Stimulated activated CD8-positive, alpha-beta memory T cell treated with anti-CD3 and anti-CD28 coated beads, Interleukin-4, amount 100 ng/mL, for 4 hours (primary cell): Measurements from ENCODE around the gene PRR15.
"Not testable (repeated sequence)": the region's sequence is repeated elsewhere in the genome, so short reads cannot be mapped to it uniquely, and the experiment has no call there.

ENCODE experiments used
- DNase-seq, 2 donors: peaks; one replicate each; pipeline ENCODE4 v3.0.0-alpha.2; 2020; ENCODE audit warnings: low read depth in 2 of 2, low spot score in 1 of 2

The PRR15 gene, protein sequence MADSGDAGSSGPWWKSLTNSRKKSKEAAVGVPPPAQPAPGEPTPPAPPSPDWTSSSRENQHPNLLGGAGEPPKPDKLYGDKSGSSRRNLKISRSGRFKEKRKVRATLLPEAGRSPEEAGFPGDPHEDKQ

DNA sequence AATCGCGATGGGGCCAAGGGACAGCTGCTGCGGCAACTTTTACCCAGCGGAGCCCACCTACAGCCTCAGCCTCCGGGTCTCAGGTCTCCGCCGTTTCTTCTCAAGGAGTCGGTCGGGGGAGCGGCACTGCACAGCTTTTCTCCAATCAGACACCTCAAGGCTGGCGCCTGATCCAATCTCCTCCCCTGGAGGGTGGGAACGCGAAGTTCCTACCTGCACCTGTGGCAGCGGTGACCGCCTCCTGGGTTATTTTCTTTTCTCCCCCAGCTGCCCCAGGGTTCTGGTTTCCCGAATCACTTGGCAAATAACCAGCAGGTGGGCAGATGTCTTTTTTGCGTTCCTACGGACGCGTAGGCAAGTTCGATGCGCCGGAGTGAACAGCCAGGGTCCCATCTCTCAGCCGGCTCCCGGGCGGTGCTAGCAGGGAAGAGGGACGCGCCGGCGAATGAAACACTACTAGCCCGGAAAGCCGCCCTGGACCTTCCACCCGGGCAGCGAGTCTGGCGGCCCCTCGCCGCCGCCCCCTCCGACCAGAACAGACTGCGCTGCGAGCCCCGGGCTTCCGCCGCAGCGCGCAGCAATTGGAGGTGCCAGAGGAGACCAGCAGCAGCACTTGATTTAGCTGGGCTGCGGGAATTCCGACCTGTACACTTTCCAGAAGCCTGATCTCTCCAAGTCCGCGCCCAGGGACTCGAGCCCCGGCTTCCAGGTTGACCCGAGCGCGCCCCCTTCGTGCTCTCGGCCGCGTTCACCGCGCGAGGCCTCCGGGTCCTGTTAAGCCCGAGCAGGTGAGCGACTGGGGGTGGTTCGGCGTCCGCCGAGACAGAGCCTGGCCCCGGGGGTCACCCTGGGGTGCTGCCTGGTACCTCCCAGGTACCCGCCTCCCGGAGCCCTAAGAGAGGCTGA, at the start of gene PRR15:
TSS of gene PRR15 (plus strand) at position 246 of the 906 bp plus-strand sequence. CDS start 2,495 bp downstream, outside the sequence.
- no peak for DNase-seq

DNA sequence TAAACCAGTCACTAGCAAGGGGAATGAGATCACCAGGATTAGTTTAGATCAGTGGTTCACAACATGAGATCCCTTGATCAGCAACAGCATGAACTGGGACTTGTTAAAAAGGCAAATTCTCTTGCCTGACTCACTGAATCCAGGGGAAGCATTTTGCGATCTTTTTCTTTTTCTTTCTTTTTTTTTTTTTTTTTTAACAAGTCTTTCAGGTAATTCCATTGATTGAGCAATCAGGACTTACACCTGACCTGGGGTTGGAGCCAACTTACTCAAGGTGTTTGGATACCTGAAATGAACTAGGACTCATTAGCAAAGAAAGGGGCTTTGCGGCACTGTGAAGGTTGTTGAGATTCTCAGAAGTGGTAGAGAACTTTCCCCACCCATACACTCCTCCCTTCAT, 47.1 kb upstream of the PRR15 start:
- no peak for DNase-seq

DNA sequence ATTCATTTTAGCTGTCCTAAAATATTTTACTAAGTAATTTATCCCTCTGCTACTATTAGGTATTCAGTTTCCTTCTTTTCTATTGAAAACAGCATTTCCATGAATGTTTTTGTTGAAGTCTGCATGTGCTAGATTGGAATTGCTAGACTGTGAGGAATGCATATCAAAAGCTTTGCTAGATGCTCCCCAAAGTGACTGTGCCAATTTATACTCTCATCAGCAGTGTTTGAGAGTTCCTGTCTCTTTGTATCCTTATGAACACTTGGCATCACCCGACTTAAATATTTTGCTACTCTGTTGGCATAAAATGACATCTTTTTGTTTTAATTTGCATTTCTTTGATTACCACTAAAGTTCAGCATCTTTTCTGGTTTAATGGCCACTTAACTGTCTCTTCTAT, 45.0 kb upstream of the PRR15 start:
- no peak for DNase-seq

DNA sequence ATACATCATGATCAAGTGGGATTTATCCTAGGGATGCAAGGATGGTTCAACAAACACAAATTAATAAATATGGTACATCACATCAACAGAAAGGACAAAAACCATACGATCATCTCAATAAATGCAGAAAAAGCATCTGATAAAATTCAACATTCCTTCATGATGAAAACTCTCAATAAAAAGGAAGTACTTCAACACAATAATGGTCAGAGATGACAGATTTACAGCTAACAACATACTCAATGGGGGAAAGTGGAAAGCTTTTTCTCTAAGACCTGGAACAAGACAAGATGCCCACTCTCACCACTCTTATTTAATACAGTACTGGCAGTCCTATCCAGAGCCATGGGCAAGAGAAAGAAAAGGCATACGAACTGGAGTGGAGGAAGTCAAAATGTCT, 39.9 kb upstream of the PRR15 start:
- DNase-seq, result no peak

DNA sequence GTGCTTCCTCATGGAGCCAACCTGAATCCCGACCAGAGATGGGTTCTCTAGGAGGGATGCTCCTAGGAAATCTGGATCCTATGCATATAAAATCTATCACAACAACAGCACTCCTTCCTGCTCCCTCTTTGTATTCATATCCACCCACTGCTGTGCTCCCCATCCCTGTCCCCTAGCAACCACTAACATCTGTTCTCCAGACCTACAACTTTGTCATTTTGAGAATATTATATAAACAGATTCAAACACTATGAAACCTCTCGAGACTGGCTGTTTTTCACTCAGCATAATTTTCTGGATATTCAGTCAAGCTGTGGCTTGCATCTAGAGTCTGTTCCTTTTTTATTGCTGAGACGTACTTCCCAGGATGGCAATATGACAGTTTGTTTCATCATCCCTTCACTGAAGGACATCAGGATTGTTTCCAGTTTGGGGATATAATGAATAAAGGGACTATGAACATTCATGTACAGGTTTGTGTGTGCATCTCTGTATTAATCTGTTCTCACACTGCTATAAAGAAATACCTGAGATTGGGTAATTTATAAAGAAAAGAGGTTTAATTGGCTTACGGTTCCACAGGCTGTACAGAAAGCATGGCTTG, 36.0 kb upstream of the PRR15 start:
- no peak for DNase-seq

DNA sequence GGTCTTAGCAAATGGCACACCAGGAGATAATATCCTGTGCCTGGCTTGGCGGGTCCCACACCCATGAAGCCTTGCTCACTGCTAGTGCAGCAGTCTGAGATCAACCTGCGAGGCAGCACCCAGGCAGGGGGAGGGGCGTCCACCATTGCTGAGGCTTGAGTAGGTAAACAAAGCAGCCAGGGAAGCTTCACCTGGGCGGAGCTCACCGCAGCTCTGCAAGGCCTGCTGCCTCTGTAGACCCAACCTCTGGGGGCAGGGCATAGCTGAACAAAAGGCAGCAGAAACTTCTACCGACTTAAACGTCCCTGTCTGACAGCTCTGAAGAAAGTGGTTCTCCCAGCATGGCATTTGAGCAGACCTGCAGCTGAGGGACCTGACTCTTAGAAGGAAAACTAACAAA, 35.1 kb upstream of the PRR15 start:
- not testable (repeated sequence) for DNase-seq

DNA sequence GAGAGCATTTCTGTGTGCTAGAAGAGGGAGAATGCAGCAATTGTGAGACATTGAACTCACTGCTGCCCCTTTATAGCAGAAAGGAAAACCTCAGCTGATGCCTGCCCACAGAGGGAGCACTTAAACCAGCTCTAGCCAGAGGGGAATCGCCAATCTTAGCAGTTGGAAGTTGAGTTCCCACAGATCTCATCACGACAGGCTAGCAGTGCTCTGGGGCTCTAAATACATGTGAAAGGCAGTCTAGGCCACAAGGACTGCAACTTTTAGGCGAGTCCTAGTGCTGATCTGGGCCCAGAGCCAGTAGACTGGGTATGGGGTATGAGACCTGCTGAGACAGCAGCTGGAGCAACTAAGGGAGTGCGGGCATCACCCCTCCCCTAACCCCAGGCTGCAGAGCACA, 25.2 kb upstream of the PRR15 start:
- no peak for DNase-seq

DNA sequence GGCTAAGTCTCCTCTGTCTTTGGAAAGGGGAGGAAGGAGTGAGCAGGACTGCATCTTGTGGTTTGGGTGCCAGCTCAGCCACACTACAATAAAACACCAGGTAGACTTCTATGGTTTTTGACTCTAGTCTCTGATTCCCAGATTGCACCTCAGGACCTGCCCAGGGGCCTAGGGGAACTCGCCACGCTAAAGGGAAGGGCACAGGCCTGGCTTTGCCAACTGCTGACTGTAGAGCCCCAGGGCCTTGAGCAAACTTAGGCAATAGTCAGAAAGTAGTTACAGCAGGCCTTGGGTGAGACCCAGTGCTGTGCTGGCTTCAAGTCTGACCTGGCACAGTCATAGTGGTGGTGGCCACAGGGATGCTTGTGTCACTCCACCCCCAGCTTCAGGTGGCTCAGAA, 24.2 kb upstream of the PRR15 start:
- no peak for DNase-seq

DNA sequence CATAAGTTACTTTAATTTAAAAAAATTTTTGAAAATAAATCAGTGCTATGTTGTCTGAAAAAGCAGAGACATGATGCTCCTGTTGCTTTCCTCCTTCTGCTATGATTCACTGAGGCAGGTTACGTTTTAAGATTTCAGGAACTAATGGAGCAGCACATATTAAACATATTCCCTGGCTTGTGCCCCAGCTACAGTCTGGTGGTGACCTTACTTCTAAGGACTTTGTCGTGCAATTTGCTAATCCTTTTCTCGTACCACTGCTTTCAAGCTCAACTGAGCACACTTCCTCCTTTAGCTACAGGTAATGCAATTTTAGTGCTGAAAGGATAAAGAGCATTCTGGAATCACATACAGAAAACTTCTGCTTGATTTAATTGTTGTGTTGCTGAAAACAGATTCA, 16.2 kb upstream of the PRR15 start:
- no peak for DNase-seq

DNA sequence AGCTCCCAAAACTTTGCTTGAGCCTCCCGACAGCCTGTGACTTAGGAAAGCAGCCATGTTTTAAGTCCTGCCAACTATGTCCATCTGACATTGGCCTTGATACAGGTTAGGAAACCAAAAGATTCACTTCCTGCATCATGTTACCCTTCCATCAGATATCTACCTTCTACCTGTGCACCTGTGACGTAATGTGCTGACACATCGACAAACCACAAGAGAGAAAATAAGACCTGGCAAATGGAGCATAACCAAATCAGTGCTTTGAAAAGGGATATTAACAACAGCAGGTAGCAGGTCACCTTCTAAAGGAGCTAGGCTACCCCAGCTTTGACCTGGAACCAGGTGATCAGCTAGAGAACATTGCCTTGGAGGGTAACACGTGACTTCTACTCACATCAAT, 14.8 kb upstream of the PRR15 start:
- DNase-seq, result no peak

DNA sequence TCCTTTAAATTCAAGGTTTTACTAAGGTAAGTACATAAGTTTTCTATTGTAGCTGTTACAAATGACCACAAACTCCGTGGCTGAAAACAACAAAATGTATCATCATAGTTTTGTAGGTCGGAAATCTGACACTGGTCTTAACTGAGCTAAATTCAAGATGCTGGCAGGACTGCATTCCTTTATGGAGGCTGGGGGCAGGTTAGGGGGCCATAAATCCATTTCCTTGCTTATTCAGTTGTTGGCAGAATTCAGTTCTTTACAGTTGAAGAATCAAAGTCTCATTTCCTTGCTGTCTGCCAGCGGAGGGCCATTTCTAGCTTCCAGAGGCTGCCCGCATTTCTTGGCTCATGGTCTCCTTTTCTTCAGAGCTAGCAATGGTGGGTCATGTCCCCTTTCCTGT, 11.2 kb upstream of the PRR15 start:
- no peak for DNase-seq

DNA sequence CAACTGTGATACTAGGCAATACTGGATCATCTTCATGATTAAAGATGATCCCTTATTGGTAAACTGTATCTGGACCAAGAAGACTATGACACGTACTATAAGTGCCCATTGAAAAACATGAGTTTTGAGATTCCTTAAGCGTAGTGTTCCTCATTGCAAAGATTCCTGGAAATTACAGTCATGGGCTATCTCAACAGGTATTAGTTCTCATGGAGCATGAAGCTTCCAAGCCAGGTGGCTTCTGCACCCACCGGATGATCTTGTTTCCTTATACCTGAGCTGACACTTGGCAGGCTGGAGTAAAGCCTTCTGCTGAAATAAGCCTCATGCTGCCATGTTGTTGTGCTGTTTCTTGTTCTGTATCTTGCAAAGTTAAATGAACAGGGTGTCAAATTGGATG, 8.6 kb upstream of the PRR15 start:
- DNase-seq, result no peak

DNA sequence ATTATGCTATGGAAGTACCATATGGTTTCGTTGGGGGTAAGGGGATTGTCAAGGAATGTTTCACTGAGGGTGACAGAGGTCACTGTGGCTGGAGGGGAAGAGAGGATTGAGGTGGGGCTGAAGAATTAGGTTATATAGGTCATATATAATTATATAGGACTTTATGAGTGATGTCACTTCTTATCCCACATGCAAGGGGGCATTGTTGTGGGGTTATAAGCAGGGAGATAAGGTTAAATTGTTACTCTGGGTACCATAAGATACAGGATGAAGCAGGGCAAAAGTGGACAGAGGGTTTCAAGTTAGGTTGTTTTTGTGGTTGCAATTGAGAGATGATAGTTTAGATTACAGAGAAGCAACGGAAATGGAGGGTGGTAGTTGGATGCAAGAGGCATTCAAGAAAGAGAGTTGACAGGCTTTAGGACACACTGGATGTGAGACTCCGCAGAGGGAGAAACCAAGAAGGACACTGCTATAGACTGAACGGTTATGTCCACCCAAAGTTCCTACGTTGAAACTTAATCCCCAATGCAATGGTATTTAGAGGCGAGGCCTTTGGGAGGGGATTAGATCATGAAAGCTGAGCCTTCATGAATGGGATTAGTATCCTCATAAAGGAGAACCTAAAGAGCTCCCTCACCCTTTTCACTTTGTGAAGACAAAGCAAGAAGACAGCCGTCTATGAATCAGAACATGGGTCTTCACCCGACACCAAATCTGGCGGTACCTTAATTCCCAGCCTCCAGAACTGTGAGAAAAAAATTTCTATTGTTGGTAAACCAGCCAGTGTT, 7.0 kb upstream of the PRR15 start:
- no peak for DNase-seq

DNA sequence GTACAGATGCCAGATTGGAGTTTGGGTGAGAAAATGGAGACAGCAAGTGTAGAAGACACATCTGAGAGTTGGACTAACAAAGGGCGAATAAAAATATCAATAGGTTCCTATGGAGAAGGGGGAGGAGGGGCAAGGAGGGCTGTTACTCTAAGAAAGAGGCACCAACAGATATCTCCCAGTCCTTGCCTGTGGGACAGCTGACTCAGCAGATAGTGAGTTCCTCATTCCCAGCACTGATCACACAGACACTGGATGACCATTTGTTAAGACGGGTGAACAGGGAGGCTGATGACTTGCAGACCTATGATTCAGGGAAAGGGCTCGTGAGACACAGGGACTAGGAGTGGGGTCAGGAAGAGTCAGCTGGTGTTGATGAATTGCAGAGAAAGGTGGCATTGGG, 5.7 kb upstream of the PRR15 start:
- no peak for DNase-seq

DNA sequence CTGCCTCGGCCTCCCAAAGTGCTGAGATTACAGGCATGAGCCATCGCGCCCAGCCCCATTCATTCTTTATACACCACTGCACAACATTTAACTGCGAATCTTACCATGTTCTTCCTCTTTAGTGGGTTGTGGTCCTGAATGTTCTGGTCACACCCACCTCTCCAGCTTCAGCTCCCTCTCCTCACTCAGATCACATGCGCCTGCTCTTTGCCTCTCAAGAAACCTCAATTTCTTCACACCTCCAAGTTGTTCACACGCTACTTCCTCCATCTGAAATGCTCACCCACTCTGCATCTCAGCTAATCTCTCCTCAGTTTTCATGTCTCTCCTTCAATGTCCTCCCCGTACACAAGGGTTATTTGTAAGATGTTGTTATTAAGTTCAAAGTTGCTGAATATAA, 2.4 kb upstream of the PRR15 start:
- DNase-seq, result no peak

DNA sequence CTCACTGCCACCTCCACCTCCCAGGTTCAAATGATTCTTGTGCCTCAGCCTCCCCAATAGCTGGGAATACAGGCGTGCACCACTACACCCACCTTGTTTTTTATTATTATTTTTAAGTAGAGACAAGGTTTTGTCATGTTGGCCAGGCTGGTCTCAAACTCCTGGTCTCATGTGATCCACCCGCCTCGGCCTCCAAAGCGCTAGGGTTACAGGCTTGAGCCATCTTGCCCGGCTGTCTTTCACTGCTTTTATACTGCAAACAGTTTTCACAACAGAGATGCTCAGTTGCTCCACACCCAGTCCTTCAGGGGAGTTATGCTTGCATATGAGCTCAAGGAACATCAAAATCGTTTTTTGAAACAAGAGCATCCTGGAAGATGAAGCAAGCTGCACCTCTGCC, 1.3 kb upstream of the PRR15 start:
- DNase-seq, result no peak

DNA sequence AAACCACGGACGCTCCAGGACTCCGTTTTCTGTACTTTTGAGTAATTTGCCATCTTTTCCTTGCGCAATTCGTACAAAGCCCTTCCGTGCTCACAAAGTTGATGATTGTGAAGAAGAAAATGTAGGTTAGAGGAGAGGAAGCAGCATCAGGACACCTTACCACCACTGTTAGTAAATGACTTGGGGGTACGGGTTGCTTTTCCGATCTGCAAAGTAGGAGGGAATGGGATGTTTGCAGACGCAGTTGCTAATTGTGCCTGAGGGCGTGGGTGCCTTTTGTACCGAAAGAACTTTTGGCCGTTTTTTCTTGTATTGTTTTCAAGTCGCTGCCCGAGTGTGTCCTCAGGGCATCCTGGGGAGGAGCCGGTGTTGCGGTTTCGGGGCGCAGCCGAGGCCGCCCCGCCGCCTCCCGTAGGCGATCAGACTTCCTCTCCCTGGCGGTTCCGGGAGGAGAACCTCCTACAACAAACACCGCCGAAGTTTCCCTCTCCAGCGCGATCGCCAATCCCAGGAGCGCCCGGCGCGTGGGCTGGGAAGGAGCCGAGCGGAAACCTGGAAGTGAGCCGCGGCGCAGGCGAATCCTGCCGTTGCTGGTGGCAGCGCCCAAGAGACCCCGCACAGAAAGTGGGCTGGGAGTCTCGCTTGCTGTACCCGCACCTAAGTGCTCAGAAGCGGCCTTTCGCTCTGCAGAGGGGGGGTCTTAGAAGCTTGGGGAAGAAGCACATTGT, 1.0 kb downstream of the PRR15 start:
- DNase-seq, result no peak

DNA sequence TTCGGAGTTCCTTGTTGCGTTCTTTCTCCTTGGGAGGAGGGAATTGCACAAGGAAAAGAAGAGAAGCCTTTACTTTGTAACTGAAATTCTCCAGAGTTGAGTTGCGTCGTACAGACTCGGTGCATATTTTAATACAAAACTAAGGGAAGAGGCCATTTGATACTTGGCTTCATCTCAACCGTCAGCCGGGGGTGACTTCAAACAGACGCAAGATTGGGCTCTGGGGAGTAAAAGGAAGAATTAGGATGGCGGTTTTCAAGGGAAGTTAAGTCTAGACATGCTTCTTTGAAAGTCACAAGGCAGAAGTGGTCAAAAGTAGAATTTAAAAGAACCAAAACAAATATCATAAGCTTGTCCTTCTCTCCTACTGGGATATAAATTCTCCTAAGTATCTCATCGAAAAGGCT, 1.6 kb downstream of the PRR15 start:
- no peak for DNase-seq

DNA sequence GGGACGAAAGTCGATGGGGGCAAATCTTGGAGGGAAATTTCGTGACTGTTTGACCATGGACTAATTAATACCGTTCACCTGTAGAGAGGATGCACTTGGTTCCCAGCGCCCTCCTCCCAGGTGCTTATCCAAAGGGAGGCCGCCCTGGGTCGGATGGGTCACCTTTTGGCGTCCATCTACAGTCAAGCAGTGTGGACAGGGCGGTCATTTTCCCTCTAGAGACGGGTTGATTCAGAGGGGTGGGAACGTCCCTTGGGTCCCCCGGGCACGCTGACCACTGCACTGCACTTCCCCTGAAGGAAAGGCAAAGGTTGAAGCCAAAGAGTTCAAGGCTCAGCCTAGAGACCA, 2.0 kb downstream of the PRR15 start:
- no peak for DNase-seq

DNA sequence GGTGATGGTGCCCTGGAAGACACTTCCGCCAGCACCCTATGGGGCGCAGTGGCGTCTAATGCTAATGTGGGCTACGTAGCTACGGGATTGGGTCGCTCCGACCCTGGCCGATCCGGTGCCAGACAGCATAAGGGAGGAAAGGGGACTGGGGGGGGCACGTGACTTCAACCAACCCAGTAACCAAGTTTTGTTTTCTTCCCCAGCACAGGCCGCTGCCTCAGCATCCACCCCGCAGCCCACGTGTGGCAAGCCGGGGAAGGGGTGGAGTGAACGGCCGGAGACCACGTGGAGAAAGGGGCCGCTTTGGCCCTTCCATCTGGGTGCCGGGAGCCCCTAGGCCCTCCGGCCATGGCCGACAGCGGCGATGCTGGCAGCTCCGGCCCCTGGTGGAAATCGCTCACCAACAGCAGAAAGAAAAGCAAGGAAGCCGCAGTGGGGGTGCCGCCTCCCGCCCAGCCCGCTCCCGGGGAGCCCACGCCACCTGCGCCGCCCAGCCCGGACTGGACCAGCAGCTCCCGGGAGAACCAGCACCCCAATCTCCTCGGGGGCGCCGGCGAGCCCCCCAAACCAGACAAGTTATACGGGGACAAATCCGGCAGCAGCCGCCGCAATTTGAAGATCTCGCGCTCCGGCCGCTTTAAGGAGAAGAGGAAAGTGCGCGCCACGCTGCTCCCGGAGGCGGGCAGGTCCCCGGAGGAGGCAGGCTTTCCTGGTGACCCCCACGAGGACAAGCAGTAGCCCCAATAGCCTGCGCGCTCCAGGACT, 2.5 kb downstream of the PRR15 start:
- DNase-seq, result no peak
